ENCODE results near the gene GATA6.

GATA6 gene

DNA sequence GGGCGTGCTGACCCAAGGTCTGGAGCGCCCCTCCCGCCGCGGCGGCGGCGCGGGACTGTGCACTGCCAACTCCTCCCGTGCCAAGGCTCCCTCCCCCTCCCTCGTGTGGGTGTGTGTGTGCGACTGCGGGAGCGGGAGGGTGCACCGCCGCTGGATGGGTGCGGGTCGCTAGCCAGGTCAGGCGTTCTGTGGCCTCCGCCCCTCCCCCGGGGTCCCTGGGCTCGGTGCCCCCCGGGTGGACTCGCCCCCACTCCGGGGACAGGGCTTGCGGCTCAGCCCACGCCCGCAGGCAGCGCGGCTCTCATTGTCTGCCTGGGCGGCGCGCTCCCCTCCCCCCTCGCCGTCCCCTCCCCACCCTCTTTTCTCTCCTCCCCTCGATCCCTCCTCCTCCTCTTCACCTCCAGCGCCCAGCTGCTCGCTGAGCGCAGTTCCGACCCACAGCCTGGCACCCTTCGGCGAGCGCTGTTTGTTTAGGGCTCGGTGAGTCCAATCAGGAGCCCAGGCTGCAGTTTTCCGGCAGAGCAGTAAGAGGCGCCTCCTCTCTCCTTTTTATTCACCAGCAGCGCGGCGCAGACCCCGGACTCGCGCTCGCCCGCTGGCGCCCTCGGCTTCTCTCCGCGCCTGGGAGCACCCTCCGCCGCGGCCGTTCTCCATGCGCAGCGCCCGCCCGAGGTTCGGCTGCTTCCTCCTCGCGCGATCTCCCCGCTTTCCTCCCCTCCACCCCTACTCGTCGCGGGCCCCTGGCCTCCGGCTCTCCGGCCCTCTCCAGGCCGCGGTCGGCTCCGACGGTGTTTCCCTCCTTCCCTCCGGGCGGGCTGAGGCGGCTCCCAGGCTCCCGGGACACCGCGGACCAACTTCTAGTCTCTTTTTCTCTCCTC, at the start of gene GATA6:
Gene GATA6, plus strand, starts transcription at position 579 of the 878 bp plus-strand sequence. CDS start 1,556 bp downstream, outside the sequence.
- no peak for DNase-seq (ENCODE audit: low read depth in 2 of 2)

GRCh38 chr18:22124970-22125369, 44.4 kb upstream of the GATA6 start:
- no peak for DNase-seq (ENCODE audit: low read depth in 2 of 2)

DNA sequence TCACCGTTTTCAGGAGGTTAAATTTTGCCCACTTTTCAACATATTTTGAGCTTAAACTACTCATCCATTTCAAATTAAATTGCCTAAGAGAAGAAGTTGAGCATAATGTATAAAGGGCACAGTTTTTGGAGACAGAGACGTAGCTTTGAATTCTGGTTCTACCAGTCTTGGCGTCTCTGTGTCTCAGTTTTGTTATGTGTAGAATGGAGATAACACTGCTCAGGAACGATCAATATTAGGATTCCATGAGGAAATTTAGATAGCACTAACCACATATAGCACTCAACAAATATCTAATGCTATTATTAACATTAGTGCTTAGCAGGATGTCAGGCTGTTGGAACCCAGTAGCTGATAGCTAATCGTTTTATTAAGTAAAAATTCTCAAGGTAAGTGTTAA, 40.4 kb upstream of the GATA6 start:
- DNase-seq (ENCODE audit: low read depth in 2 of 2), result no peak

GRCh38 chr18:22129778-22130177, 39.6 kb upstream of the GATA6 start:
- no peak for DNase-seq (ENCODE audit: low read depth in 2 of 2)

DNA sequence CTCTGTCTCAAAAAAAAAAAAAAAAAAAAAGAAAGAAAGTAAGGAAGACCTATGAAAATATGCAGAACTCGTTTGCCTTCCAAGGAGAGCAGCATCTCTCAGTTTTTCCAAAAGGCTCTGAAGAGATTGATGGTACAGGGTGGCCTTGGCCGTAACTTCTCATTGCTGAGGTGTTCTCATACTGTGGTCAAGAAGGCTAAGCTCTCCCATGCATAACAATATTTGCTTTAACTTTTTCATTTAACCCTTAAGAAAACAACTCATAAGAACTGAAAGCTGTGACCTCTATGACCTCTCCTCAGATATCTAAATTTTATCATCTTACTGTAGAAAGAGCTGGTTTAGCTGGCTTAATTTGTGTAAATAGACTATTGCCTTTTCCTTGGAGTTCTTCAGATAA, 37.1 kb upstream of the GATA6 start:
- DNase-seq (ENCODE audit: low read depth in 2 of 2), result no peak

GRCh38 chr18:22132763-22133162, 36.6 kb upstream of the GATA6 start:
- no peak for DNase-seq (ENCODE audit: low read depth in 2 of 2)

GRCh38 chr18:22136395-22136794, 33.0 kb upstream of the GATA6 start:
- no peak for DNase-seq (ENCODE audit: low read depth in 2 of 2)

GRCh38 chr18:22141211-22141610, 28.2 kb upstream of the GATA6 start:
- no peak for DNase-seq (ENCODE audit: low read depth in 2 of 2)

DNA sequence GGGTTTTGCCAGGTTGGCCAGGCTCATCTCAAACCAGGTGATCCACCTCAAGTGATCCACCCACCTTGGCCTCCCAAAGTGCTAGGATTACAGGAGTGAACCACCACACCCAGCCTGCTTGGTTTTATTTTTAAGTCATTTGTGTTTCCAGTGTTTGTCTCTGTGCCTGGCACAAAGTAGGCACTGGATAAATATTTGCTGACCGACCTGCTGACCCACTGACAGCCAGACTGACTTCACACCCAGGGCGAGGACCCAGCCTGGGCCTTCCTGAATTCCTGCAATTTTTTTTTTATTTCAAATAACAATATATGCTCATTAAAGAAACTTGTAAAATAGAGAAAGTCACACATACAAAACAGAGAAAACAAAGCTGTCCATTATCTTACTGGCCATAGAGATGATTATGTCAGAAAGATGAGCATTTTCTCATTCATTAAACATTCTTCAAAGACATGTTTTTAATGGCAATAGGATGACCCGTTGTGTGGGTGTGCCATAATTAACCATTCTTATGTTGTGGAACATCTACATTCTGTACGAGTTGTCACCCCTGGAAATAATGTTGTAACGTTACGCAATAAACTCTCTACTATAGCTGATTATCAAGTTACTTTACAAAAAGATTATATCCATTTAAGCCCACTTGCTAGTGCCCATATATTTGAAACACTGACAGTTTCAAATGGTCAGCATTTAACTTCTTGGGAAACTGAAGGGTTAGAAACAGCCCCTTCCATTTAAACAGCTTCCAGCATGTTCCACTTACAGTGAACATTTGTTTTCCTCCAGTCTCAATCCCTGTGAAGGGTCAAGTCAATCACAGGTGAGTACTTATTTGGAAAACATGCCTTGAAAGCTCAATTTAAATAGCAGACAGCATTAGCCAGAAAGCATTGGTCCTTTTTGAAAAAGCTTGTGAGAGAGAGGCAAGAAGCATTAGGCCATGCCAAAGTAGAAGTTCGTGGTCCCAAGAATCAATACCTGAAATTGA, 25.7 kb upstream of the GATA6 start:
- DNase-seq (ENCODE audit: low read depth in 2 of 2), result no peak

DNA sequence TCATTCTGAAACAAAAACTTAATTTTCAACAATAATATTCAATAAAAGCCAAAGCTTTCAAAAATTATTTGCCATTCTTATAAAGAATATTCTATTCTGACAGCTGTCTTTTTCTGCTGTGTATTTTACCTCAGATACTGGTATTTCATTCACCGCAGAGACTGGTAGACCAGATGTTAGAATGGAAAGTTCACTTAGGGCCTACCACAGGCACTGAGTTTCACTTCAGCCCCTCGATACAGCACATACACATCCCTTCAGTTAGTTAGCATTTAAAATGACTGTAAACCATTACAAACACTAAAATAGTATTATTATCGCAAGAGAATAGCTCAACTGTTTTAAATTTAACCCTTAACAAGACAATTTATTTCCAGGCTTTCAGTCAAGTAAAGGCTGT, 24.2 kb upstream of the GATA6 start:
- DNase-seq (ENCODE audit: low read depth in 2 of 2), result no peak

DNA sequence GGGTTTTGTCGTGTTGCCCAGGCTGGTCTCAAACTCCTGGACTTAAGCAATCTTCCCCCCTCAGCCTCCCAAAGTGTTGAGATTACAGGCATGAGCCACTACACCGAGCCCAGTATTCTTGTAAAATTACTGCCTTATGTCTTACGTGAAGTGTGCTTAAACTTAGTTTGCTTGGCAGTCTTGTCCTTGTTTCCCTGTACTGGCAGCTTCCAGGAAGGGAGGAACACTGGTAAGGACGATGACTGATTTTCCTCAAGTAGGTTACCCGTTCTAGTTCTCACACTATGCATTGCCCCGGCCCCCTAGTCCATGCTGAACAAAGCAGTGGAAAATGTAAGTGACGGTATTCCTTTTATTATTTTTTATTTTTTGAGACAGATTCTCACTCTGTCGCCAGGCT, 19.7 kb upstream of the GATA6 start:
- DNase-seq (ENCODE audit: low read depth in 2 of 2), result no peak

GRCh38 chr18:22152093-22152492, 17.3 kb upstream of the GATA6 start:
- no peak for DNase-seq (ENCODE audit: low read depth in 2 of 2)

GRCh38 chr18:22153428-22153827, 16.0 kb upstream of the GATA6 start:
- DNase-seq (ENCODE audit: low read depth in 2 of 2), result no peak

DNA sequence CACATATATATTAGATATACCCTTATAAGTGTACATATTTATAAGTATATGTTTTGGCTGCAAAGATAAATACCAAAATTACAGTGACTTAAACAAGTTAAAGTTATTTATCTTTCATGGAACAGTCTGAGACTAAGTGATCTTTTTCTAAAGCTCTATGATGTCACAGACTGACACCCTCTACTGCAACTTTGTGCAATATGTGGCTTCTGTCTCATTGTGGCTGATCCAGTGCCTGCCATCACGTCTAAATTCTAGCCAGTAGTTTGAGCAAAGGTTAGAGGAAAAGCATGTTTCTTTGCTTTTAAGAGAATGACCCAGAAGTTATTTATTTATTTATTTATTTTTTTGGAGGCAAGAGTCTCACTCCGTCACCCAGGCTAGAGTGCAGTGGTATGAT, 13.8 kb upstream of the GATA6 start:
- no peak for DNase-seq (ENCODE audit: low read depth in 2 of 2)

GRCh38 chr18:22159014-22159413, 10.4 kb upstream of the GATA6 start:
- no peak for DNase-seq (ENCODE audit: low read depth in 2 of 2)

GRCh38 chr18:22161090-22161489, 8.3 kb upstream of the GATA6 start:
- DNase-seq (ENCODE audit: low read depth in 2 of 2), result no peak

GRCh38 chr18:22163416-22164161, 5.8 kb upstream of the GATA6 start:
- DNase-seq (ENCODE audit: low read depth in 2 of 2), result no peak

GRCh38 chr18:22164337-22165048, 4.9 kb upstream of the GATA6 start:
- DNase-seq (ENCODE audit: low read depth in 2 of 2), result no peak

DNA sequence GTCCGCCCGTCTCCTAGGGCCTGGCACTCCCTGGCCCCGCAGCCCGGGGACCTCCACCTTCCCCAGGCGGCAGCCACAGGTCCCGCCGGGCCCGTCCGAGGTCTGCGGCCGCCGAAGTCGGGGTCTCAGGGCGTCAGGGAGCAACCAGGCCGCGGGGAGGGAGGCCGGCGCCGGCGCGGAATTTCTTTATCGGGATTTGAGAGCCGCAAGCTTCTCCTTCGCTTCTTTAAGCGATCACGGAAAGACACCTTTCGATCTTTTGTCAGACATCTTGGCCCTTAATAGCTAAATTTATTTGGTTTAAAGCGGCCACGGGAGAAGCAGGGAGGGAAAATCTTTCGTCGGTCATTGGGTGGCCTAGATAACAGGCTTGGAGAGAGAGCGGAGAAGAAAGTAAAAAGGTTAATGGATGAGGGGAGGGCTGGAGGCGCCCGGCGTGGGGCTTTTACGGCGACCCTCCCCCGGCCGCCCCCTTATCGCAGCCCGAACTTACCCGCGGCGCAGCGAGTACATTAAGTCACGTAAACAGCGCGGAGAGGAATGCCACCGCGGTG, 4.3 kb upstream of the GATA6 start:
- DNase-seq (ENCODE audit: low read depth in 2 of 2), result no peak

DNA sequence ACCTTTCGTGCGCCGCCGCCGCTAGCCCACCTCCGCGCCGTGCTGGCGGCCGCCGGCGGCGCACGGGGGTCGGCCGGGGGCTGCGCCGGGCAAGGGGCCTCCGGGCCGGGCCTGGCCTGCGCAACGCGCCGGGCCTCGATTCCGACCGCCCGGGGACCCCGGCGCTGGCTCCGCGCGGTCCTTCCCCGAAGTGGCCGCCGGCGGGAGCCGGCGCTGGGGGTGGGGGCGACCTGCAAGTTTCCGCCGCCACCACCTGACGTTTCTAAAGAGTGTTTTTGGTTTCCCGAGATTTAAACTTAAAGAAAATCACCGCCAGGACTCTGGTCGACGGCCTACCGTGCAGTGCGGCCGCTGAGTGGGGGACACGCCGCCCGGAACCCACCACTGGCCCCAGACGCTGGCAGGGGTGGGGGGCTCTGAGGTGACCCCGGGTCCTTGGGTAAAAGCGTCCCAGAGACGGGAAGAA, 3.8 kb upstream of the GATA6 start:
- no peak for DNase-seq (ENCODE audit: low read depth in 2 of 2)
